SU-DHL-6 (cell line): ENCODE measurements around the gene SYT7.

Experiments
- CTCF ChIP-seq: fragments of 200-600 bp; sonication (generic); IDR thresholded peaks from one replicate; pipeline ENCODE4 v1.5.1; 2017; ENCODE audit warnings: antibody characterized with exemption, mild to moderate bottlenecking, low read length, moderate library complexity; ENCODE audit not compliant: insufficient read depth, poor library complexity, severe bottlenecking
- EZH2phosphoT487 ChIP-seq: fragments of 200-600 bp; sonication (generic), shearing (Covaris generic); conservative IDR thresholded peaks from 2 replicates; pipeline ENCODE4 v1.6.1; 2018; ENCODE audit warnings: mild to moderate bottlenecking, antibody characterized with exemption, low read length, moderate library complexity, mixed read lengths

- TF ChIP-seq CTCF (no peak), EZH2phosphoT487 (no peak)
These were observed 99.1 kb downstream of the SYT7 start for GRCh38 chr11:61481806-61482205.
